ENCODE data around the gene DHX58. TPM values are rescaled to one million over a fixed set of nuclear protein-coding genes. Genes with fewer than 3 reads are reported as not detected.

Gene DHX58
- total and polyA plus RNA-seq, 10 of the 15 experiments (the other 5 are each of a cell fraction or from before 2014, with no cell fraction given): 3.5 to 69.8 (median 16.4) TPM

- ChIA-PET CTCF (interaction anchor here (1.4 to 2.2 kb wide), 4 partner anchors 8 to 34 kb away, joined by 6 to 12 read pairs (median 10); partner anchors contain the start of gene KAT2A), RAD21 (ENCODE audit: unreplicated experiment) (interaction anchor here (1.3 to 1.5 kb wide), 2 partner anchors 18 to 27 kb away, joined by 4 to 5 read pairs; no protein-coding TSS in a partner anchor), SMC1A (ENCODE audit: uncharacterized antibody, unreplicated experiment) (interaction anchor here (1.0 to 2.0 kb wide), 5 partner anchors 16 to 27 kb away, joined by 4 to 12 read pairs (median 5); partner anchors contain the start of gene KCNH4), POLR2A (interaction anchor here (0.9 to 2.5 kb wide), 10 partner anchors 9 to 88 kb away, joined by 3 to 8 read pairs (median 5); no protein-coding TSS in a partner anchor)
- Histone ChIP-seq H3K9ac (ENCODE audit: control insufficient read depth, insufficient read depth, low read length) (peak overlapping the region; percentile 98), H3K27ac (ENCODE audit: control insufficient read depth, insufficient read depth) (peak overlapping the region; percentile 84), H3K36me3 (ENCODE audit: control insufficient read depth in 2 of 2, insufficient read depth in 2 of 2, low read length in 1 of 2) (peaks cover 2 to 4% of the 10 kb centered on the region in 2 experiments; a peak in 1 of 4 replicates), H4K20me1 (ENCODE audit: control insufficient read depth, insufficient read depth) (no peaks in the 10 kb centered on the region), H3K4me3 (peak overlapping the region; percentile 91), H3K27me3 (replicated peaks in 1 of 2; ENCODE audit: control insufficient read depth in 2 of 2, insufficient read depth in 2 of 2, low read length in 1 of 2) (no peaks in the 10 kb centered on the region), H2AFZ (ENCODE audit: control insufficient read depth, low read depth, low read length) (peak overlapping the region; percentile 54), H3K4me2 (ENCODE audit: control insufficient read depth, insufficient read depth) (peak overlapping the region; percentile 60), H3K9me3 (replicated peaks; ENCODE audit: control insufficient read depth, insufficient read depth, low read length) (no peaks in the 10 kb centered on the region), H3K4me1 (ENCODE audit: control insufficient read depth, insufficient read depth, low read length) (peaks cover 5% of the 10 kb centered on the region), H3K79me2 (ENCODE audit: control insufficient read depth, insufficient read depth, low read length) (peaks cover 44% of the 10 kb centered on the region)
- intact Hi-C loops (cut with micrococcal nuclease; ENCODE audit: unreplicated experiment): no loop called here
- FAIRE-seq: peak; percentile 38
- TF ChIP-seq POLR2A (IDR thresholded peaks at IDR 0.05; ENCODE audit: low read depth, low read length) (0 out of 2 replicates have a peak, but pooled peaks have one; percentile 13), SPI1 (IDR thresholded peaks at IDR 0.05; ENCODE audit: borderline replicate concordance, insufficient read depth, low read depth, low read length) (peak; percentile 20; the same call in 1 of the 2 replicates), PRDM15 (CRISPR knock-in tag; IDR thresholded peaks at IDR 0.05) (no peak), BHLHE40 (IDR thresholded peaks at IDR 0.05; ENCODE audit: borderline replicate concordance in 1 of 2, low read depth in 2 of 2, low read length in 1 of 2) (peak in 1 of 2 experiments; percentile 34; a peak in 1 of 4 replicates)
- whole genome bisulfite sequencing (ENCODE audit: insufficient coverage, insufficient replicate concordance, low lambda C conversion rate, missing lambda C conversion rate): 10% methylated on average over 15 of the region's 15 CpGs
- no peak for DNase-seq (ENCODE audit: low read depth, low spot score)
- TSS peak; percentile 65 for BruUV-seq (replicated peaks)
- peak; percentile 9 for ATAC-seq
- in situ Hi-C loops (cut with MboI): no loop called here
Measured at GRCh38 chr17:42153919-42154742, 41.6 kb upstream of the DHX58 start.
